Measurements from ENCODE around the gene NR4A2.

The NR4A2 gene

DNA sequence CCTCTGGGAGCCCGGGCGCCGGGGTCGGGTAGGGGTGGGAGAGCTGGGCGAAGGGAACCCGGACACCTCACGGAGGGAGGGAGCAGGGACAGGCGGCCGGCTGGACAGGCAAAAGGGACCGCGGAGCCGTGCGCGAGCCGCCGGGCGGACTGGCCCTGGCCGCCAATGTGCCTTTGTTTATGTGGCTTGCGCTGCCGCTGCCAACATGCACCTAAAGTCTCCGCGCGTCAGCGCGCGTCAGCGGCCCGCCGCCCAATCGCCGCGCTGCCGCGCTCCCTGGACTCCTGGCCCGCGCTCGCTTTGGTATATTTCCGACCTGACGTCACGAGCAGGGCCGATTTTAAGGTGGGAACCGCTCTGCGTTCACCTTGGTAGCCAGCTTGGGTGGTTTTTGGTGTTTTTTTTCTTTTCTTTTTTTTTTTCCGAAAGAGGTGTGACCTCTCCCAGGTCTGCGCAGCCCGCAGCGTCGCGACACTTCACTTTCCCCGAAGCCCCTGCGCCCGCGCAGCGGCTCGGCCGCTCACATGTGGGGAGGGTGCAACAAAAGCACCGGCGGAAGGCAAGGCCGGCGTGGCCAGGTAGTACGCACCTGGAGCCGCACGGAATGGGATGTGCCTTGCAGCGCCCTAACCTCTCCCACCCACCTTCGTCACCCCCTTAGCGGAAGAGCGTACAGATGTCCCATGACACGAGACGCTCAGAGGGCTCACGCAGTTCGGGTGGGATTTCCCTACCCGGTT is at the start of gene NR4A2:
TSS of gene NR4A2 (minus strand) at position 188 of the 740 bp plus-strand sequence. CDS start 2,535 bp downstream, outside the sequence.
- ATAC-seq (ENCODE audit: low read depth) (peak; percentile 59), DNase-seq (ENCODE audit: low spot score in 2 of 2) (peak; percentile 89 to 91)
- Mint-ChIP-seq H3K27ac (peak within 1 kb of the TSS; percentile 99), H3K4me1 (peaks cover 20% of the 10 kb centered on the region), H3K9me3 (no peaks in the 10 kb centered on the region), H3K27me3 (peaks cover 12% of the 10 kb centered on the region), H3K36me3 (peaks cover 2% of the 10 kb centered on the region), H3K4me3 (peak within 1 kb of the TSS; percentile 93)

DNA sequence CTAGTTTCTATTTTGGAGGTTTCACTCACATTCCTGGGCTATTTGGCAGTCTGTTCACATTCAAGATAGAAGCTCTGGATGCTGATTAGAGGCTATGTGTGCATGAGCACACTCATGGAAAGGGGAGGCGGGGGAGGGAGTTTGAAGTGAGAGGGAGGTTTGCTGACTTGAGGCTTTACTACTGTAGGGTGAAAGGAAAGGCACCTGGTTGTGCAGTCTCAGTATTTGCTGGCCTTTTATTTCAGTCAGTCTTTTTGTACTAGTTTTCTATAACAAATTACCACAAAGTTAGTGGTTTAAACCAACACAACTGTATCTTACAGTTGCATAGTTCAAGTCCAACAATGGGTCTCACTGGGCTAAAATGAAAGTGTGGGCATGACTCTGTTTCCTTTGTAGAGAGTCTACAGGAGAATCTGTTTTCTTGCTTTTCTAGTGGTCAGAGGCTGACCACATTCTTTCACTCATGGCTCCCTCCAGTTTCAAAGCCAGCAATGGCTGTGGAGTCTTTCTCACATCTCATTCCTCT is 47.7 kb upstream of the NR4A2 start:
- Mint-ChIP-seq H3K4me3 (no peak overlapping the region), H3K4me1 (peaks cover 4% of the 10 kb centered on the region), H3K36me3 (peaks cover 4% of the 10 kb centered on the region), H3K27me3 (peaks cover 2% of the 10 kb centered on the region), H3K9me3 (peaks cover 3% of the 10 kb centered on the region), H3K27ac (no peak overlapping the region)
- DNase-seq (ENCODE audit: low spot score in 2 of 2), result no peak
- no peak for ATAC-seq (ENCODE audit: low read depth)

DNA sequence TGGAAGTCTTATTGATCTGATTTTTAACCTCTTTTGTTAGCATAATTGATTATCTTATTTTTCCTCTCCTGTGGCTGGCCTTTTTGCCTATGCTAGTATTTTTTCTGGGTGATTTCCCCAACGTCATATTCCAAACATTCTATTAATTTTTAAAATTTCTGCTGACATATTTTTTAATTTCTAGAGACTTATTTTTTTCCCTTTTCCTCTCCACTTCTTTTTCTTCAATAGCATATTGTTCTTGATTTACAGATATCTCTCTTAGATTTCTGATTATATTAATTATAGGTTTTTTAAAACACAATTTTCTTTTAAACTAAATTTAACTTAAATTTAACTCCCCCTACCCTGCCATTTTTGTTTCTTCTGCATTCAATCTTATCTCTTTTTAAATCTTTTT is 47.2 kb upstream of the NR4A2 start:
- Mint-ChIP-seq H3K27ac (no peak overlapping the region), H3K9me3 (peaks cover 3% of the 10 kb centered on the region)
- no peak for DNase-seq (ENCODE audit: low spot score in 2 of 2)

DNA sequence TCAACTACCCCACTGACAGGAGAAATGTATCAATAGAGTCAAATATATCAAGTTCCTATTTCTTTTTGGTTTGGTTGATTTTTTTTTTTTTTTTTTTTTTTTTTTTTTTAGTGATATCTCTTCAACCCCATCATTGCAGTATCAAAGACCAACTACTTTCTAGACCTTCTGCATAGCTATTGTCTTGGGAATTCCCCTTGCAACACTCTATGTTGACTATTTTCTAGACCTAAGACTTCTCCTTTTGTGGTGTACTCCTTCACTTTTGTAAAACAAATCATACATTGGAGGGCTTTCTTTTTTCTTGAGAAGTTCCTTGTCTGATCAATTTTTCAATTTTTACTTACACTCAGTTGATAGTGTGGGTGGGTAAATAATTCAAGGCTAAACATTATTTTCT is 46.5 kb upstream of the NR4A2 start:
- peaks cover 4% of the 10 kb centered on the region for H3K4me1 Mint-ChIP-seq
- peaks cover 3% of the 10 kb centered on the region for H3K9me3 Mint-ChIP-seq
- H3K27me3 Mint-ChIP-seq, result peaks cover 2% of the 10 kb centered on the region
- peak; percentile 100 for ATAC-seq (ENCODE audit: low read depth)
- peaks cover 9% of the 10 kb centered on the region for H3K36me3 Mint-ChIP-seq
- H3K27ac Mint-ChIP-seq, result no peak overlapping the region
- no peak for DNase-seq (ENCODE audit: low spot score in 2 of 2)
- no peak overlapping the region for H3K4me3 Mint-ChIP-seq

More for the DNA sequence above, 47.2 kb upstream of the NR4A2 start:
- peaks cover 2% of the 10 kb centered on the region for H3K27me3 Mint-ChIP-seq
- peaks cover 4% of the 10 kb centered on the region for H3K4me1 Mint-ChIP-seq
- ATAC-seq (ENCODE audit: low read depth), result no peak
- H3K4me3 Mint-ChIP-seq, result no peak overlapping the region
- H3K36me3 Mint-ChIP-seq, result peaks cover 6% of the 10 kb centered on the region

DNA sequence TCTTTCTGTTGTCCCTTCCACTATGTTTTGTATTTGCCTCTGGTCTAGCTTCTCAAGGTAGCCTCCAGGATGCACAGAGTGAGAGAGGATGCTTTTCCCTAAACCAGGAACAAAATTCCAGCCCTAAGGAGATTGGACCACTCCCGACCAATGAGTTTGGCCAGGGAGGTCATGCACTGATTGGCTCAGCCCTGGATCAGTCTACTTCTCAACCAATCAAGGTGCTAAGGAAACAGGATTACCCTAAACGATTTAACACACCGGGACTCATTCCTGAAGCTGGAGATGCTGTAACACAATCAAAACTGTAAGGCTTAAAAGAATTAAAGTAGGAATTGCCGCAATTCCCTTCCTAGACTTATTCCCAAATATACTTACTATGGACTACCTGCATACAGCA is 34.2 kb upstream of the NR4A2 start:
- no peaks in the 10 kb centered on the region for H3K27me3 Mint-ChIP-seq
- no peak for DNase-seq (ENCODE audit: low spot score in 2 of 2)
- no peak for ATAC-seq (ENCODE audit: low read depth)
- peaks cover 2% of the 10 kb centered on the region for H3K9me3 Mint-ChIP-seq
- H3K4me3 Mint-ChIP-seq, result no peak overlapping the region
- no peaks in the 10 kb centered on the region for H3K4me1 Mint-ChIP-seq
- peaks cover 3% of the 10 kb centered on the region for H3K36me3 Mint-ChIP-seq
- no peak overlapping the region for H3K27ac Mint-ChIP-seq

DNA sequence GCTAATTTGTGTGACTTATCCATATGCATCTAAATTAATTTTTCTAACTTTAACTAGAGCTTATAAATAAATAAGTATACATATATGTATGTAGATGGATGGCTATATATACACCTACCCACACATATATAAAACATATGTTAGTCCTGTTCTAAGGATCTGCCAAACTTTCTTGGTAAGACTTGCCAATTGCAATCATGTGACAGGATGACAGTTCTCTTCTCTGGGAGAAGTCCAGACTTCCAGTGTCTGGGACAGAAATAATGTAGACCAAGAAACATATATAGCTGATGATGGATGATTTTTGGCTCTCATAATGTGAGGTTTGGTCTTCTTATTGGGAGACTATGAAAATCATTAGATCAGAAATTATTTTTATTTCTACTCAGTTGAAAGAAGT is 30.6 kb upstream of the NR4A2 start:
- H3K4me3 Mint-ChIP-seq, result no peak overlapping the region
- ATAC-seq (ENCODE audit: low read depth), result no peak
- H3K27me3 Mint-ChIP-seq, result no peaks in the 10 kb centered on the region
- no peak overlapping the region for H3K27ac Mint-ChIP-seq
- peaks cover 3% of the 10 kb centered on the region for H3K36me3 Mint-ChIP-seq
- no peaks in the 10 kb centered on the region for H3K9me3 Mint-ChIP-seq
- no peaks in the 10 kb centered on the region for H3K4me1 Mint-ChIP-seq
- no peak for DNase-seq (ENCODE audit: low spot score in 2 of 2)

DNA sequence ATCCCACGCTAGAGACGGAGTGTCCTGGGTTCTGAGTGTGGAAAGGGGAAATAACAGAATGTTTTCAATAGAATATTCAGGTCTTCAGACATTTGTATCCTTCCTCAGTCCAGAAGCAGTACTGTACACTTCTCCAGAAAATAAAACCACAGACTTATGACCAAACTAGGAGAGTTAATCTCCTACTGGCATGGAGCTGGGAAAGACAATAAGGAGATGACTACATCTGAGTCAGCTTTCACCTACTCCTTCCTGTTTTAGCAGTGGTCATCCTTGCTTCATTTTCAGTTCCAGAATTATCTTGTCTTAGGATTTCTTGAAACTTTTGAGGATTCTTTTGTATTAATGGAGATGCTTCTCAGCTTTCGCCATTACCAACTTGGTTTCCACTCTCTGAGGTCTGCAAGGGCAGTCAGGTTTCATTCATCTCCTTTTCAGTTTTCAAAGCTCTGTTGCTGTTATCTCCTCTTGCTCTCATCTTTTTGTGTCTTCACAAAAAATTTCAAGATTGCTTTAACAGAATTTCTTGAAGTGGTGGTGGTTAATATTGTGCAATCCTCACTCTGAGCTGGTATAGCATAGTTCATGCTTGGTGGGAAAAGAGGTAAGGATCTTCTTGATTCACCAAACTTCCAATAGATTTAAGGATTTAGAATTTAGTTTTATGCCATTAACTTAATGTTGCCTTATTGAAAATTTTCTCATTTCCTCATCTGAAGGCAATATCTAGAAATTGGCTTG is 23.7 kb upstream of the NR4A2 start:
- no peaks in the 10 kb centered on the region for H3K4me1 Mint-ChIP-seq
- no peak overlapping the region for H3K27ac Mint-ChIP-seq
- ATAC-seq (ENCODE audit: low read depth) (no peak), DNase-seq (ENCODE audit: low spot score in 2 of 2) (no peak)
- no peaks in the 10 kb centered on the region for H3K9me3 Mint-ChIP-seq
- no peaks in the 10 kb centered on the region for H3K27me3 Mint-ChIP-seq
- no peak overlapping the region for H3K4me3 Mint-ChIP-seq
- no peaks in the 10 kb centered on the region for H3K36me3 Mint-ChIP-seq

DNA sequence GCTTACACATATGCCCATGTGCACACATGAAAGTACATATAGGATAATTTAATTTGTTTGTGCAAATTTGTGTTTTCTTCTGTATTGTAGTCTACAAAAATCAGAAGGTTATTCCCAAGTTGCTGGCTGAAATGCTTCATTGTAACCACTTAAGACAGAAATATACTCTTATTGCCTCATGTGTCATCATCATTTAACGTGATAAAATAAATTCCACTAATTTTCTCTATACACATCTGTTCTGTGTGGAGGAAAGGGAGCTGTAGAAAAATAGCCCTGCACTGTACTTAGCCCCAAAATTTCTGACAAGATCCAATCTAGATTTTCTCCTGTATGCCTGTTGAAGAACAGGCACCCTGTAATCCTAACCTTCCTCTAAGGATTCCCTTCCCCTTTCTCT is 20.4 kb upstream of the NR4A2 start:
- Mint-ChIP-seq H3K9me3 (no peaks in the 10 kb centered on the region), H3K4me1 (no peaks in the 10 kb centered on the region), H3K4me3 (no peak overlapping the region), H3K27me3 (no peaks in the 10 kb centered on the region), H3K27ac (no peak overlapping the region), H3K36me3 (peaks cover 2% of the 10 kb centered on the region)
- DNase-seq (ENCODE audit: low spot score in 2 of 2) (no peak), ATAC-seq (ENCODE audit: low read depth) (no peak)

DNA sequence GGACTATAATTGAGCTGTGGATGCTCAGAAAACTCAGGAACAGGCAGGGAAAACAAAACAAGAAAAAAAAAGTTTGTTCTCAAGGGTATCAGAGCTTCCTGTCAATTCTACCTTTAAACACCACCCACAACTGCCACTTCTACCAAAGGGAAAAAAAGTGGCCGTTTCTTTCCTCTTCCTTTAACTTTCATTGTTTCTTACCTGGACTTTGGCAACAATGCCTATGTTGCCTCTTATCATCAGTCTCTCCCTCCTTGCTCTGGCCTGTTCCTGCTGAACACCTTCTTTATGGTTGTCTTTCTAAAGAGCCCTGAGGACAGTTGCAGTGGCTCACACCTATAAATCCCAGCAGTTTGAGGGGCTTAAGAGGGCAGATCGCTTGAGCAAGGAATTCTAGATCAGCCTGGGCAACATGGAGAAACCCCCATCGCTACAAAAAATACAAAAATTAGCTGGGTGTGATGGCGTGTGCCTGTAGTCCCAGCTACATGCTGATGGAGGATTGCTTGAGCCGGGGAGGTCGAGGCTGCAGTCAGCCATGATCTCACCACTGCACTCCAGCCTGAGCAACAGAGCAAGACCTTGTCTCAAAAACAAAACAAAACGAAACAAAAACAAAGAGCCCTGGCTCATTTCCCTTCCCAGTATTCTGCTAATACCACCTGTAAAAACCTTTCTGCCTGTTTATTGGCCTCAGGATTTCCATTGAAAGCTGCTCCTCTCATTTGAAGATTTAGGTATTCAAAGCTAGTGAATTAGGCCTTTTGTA is 18.0 kb upstream of the NR4A2 start:
- Mint-ChIP-seq H3K27me3 (no peaks in the 10 kb centered on the region), H3K4me1 (peaks cover 6% of the 10 kb centered on the region), H3K36me3 (peaks cover 2% of the 10 kb centered on the region), H3K4me3 (no peak overlapping the region), H3K9me3 (no peaks in the 10 kb centered on the region), H3K27ac (no peak overlapping the region)
- ATAC-seq (ENCODE audit: low read depth) (no peak), DNase-seq (ENCODE audit: low spot score in 2 of 2) (no peak)

DNA sequence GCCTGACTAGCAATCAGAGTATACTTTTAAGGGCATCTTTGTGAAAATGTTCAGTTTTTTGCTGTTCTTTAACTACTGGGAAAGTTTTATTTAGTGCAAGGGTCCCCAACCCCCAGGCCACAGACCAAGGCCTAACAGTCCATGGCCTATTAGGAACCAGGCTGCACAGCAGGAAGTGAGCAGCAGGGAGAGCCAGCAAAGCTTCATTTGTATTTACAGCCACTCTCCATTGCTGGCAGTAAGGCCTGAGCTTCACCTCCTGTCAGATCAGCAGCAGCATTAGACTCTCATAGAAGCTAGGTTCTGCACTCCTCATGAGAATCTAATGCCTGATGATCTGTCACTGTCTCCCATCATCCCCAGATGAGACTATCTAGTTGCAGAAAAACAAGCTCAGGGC is 17.1 kb upstream of the NR4A2 start:
- DNase-seq (ENCODE audit: low spot score in 2 of 2) (no peak), ATAC-seq (ENCODE audit: low read depth) (no peak)
- Mint-ChIP-seq H3K9me3 (no peaks in the 10 kb centered on the region), H3K4me3 (no peak overlapping the region), H3K27ac (no peak overlapping the region), H3K27me3 (no peaks in the 10 kb centered on the region), H3K36me3 (peaks cover 2% of the 10 kb centered on the region), H3K4me1 (peaks cover 6% of the 10 kb centered on the region)

DNA sequence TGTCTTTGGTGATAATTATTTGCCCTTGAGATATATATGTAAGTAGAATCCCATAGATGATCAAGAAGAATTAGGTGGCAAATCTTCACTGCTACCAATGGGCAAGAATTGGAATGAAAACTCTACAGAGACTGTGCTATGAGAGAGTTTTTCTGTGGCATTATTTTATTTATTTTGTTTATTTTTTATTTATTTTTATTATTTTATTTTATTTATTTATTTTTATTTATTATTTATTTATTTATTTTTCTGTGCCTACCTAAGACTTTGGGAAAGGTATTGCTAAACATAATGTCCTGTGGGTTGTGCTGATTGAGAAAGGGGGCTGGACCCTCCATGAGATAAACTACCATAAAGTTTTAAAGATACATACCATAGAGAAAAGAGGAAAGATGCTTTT is 16.6 kb upstream of the NR4A2 start:
- no peaks in the 10 kb centered on the region for H3K9me3 Mint-ChIP-seq
- DNase-seq (ENCODE audit: low spot score in 2 of 2) (no peak), ATAC-seq (ENCODE audit: low read depth) (no peak)
- H3K4me3 Mint-ChIP-seq, result no peak overlapping the region
- H3K27ac Mint-ChIP-seq, result no peak overlapping the region
- H3K36me3 Mint-ChIP-seq, result peaks cover 2% of the 10 kb centered on the region
- no peaks in the 10 kb centered on the region for H3K27me3 Mint-ChIP-seq
- peaks cover 6% of the 10 kb centered on the region for H3K4me1 Mint-ChIP-seq

DNA sequence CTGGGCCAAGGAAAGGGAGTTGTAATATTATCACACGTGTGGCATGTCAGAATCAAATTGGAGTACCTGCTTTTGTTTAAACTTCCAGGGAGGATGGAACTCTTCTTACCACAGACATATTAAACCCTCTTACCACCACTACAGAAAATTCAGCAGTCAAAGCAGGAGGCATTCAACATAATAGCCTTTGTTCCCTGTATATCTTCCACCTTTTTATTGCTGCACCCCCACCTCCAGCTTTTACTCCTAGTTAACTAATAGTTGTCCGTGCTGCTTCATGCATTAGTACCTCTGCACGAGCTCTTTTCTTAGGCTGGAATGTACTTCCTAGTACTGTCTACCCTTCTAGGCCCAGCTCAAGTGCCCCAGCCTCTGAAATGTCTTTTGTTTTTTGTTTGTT is 14.9 kb upstream of the NR4A2 start:
- no peak for DNase-seq (ENCODE audit: low spot score in 2 of 2)
- no peak overlapping the region for H3K4me3 Mint-ChIP-seq
- no peaks in the 10 kb centered on the region for H3K27me3 Mint-ChIP-seq
- H3K9me3 Mint-ChIP-seq, result no peaks in the 10 kb centered on the region
- peak overlapping the region; percentile 2 for H3K27ac Mint-ChIP-seq
- peaks cover 9% of the 10 kb centered on the region for H3K4me1 Mint-ChIP-seq
- peaks cover 2% of the 10 kb centered on the region for H3K36me3 Mint-ChIP-seq
- no peak for ATAC-seq (ENCODE audit: low read depth)

DNA sequence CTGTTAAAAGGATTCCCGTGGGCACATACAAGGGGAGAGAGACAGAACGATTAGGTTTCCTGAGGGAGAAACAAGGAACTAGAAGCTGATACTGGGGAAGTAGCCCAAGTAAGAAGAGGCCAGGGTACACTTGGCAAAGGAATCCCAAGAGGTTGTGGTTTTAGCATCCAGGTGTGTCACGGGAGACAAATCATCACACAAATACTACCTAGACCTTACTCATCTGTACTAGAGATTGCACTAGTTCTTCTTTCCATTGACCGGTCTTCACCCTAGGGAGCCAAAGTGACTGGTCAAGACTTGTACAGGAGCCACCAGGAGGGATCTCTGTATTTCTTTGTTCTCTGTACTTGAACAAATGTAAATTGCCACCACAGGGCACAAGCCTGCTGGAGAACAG is 14.2 kb upstream of the NR4A2 start:
- DNase-seq (ENCODE audit: low spot score in 2 of 2) (no peak), ATAC-seq (ENCODE audit: low read depth) (no peak)
- no peaks in the 10 kb centered on the region for H3K27me3 Mint-ChIP-seq
- no peak overlapping the region for H3K4me3 Mint-ChIP-seq
- peak overlapping the region; percentile 2 for H3K27ac Mint-ChIP-seq
- H3K4me1 Mint-ChIP-seq, result peaks cover 9% of the 10 kb centered on the region
- H3K36me3 Mint-ChIP-seq, result peaks cover 2% of the 10 kb centered on the region
- no peaks in the 10 kb centered on the region for H3K9me3 Mint-ChIP-seq

DNA sequence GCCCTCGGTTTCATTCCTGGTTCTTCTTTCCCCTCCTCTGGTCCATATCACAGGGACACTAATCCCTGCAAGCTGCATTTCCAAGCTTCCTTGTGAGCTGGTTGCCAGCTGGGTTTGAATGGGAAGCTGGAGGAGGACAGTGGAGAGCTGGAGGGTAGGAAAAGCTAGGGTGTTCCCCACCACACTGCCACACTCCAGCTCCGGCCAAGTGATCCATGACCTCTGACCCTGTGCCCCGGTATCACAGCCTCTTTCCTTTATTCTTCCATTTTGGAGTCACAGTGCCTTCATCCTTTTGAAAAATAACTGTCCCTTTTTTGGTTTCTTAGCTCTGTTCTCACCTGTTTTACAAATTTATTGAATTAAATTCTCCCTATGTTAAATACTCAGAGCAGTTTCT is 13.1 kb upstream of the NR4A2 start:
- no peaks in the 10 kb centered on the region for H3K9me3 Mint-ChIP-seq
- H3K4me1 Mint-ChIP-seq, result peaks cover 12% of the 10 kb centered on the region
- H3K4me3 Mint-ChIP-seq, result no peak overlapping the region
- no peak for ATAC-seq (ENCODE audit: low read depth)
- no peak for DNase-seq (ENCODE audit: low spot score in 2 of 2)
- H3K27ac Mint-ChIP-seq, result no peak overlapping the region
- peaks cover 2% of the 10 kb centered on the region for H3K36me3 Mint-ChIP-seq
- no peaks in the 10 kb centered on the region for H3K27me3 Mint-ChIP-seq
